NCI-H2171 (cell line): Measurements from ENCODE around the gene LIPC.

Experiments used
- DNase-seq: peaks from one replicate; lab custom pipeline; 2025; lab: John Stamatoyannopoulos, UW

The LIPC gene

DNA sequence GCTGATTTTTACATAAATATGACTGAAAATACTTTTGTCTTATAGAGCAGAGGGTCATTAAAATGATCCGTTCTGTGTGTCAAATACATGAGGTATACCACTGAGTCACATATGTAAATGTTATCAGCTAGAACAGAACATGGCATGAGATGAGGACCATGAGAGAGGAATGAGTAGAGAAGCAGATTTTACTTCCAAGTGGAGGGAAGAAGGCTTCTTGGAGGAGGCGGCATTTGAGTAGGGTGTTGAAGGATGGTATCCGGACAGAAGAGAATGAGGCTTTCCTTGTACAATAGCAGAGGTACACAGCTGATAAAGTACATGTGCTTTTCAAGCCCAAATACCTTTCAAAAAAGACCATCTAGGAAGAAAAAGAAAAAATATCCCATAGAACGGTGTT, 4.8 kb downstream of the LIPC start:
- no peak for DNase-seq

DNA sequence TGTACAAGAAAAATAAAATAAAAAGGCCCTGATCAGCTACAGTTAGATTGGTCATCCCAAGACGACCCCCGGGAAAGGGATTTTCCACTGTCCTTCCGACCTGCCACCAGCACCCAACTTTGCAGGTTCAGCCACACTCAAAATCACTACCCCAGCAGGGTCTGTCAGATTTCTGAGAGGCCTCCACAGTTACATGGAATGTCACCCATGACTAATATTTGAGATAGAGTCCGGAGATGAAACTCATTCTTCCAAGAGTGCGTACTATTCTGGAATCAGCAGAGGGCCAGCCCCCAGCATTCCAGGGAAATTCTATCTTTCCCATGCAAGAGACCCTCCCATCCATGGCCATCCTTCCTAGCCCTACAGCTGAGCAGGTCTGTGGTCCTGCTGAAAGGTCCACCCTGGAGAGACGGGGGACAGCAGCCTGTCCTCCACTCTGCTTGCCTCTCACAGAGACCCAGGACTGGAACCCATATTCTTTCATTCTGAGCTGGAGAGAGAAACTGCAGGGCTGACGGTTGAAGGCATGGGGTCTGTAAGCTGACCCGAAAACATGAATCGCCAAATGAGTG, 5.8 kb downstream of the LIPC start:
- no peak for DNase-seq

DNA sequence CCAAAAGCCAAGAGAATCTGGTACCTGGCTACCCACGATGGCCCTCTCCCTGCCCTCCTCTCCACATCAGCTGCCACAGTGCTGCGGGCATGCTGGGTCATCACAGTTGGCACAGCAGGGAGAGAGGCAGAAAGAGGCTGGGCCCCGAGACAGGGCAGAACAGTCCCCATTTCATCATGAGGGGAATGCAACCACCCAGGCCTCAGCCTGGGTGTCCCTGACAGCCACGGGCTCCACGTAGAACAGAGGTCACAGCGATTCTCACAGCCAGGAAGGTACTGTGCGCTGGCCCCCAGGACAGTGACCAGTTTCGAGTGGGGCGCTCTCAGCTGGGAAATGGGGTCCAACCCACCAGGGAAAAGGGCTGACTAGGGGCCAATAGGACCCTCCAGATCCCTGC, 6.3 kb downstream of the LIPC start:
- DNase-seq, result no peak

DNA sequence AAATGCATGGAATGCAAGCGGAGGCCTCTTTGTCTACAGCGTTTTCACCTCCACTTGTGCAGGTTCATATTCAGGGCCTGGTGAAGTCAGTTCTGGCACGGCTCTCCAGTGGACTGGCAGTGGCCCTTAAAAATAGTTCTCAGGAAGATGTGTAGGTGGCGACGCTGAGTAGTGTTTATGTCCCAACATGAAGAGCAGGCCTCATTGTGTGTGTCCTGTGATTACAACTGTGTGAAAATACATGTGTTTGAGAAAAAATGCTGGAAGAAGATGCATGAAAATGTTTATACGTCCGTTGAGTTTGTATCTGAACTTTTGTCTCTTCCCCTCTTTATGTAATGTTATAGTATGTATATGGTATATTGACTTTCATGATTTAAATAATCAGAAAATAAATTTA, 7.2 kb downstream of the LIPC start:
- no peak for DNase-seq

DNA sequence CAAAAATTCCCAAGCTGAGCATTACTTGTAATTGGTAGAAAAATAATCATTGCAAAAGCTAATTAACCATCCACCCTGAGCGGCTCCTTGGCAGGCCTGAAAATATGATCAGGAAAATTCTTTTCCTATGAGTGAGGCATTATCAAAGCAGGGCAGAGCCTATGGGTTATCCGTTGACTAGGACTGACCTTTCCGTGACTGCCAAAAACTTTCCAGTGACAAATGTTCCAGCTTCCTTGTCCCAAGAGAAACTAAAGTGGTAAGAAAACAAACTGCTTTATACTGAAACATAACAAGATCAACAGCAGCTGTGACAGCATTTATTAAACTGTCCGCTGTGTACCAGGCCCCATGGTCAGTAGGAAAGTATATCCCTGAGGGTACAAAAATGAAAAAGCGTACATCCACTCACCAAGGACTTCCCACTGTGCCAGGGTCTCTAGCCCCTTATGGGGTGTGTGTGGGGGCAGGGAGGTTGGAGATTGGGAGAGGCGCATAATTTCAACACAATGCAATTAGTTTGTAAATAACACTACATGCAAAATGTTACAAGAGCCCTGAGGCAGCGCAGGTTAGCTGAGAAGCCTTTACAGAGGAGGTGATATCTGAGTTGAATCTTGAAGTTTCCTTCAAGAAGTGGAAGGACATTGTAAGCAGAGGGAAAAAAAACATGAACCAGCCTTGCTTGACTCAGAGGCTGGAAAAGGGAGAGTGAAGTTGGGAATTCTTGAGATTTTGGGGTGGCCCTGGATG, 8.5 kb downstream of the LIPC start:
- DNase-seq, result no peak

DNA sequence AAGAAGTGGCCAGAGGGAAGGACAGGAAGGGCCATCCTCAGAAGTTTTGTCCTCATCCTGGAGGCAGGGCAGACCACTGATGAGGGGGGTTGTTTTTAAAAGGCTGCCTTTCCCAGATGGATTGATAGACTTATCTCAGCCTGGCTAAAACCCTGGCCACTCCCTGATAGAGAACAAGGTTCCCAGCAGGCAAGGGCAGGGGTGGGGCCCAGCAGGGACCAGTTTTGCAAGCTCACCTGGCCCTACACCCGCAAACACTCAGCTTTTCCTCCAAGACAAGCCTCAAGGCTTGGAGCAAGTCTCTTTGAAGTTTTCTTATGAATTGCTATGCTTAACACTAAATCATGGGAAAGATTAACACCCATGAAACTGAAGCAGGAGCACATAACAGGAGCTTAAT, 9.1 kb downstream of the LIPC start:
- no peak for DNase-seq

DNA sequence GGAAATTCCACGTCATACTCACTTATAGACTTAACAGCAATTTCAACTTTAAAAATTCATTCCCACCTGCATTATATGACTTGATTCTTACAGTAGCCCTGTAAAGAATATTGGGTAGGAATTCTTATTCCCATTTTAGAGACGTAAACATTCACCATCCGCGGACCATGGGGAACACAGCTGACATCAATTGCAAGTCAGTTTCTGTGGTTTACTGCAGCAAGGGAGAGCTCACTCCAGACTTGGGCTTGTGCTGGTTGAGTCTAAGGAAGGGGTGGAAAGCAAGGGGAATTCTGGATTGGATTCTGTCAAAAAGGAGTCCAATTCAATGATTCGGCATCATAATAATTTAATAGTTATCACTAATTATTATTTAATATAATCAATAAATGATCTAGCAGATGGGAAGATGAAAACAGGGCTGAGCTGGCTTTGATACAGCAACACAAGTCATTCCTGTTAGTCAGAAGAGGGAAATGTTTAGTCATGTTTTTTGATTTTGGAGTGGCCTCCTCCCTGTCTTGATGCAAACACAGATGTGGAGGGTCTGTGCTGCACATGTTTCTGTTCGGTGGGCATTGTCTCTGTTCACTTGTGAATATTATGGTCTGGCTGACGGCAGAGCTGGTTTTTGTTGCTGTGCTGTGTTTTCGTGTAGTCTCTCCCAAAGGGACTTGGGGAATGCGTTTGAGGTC, 9.7 kb downstream of the LIPC start:
- DNase-seq, result no peak

DNA sequence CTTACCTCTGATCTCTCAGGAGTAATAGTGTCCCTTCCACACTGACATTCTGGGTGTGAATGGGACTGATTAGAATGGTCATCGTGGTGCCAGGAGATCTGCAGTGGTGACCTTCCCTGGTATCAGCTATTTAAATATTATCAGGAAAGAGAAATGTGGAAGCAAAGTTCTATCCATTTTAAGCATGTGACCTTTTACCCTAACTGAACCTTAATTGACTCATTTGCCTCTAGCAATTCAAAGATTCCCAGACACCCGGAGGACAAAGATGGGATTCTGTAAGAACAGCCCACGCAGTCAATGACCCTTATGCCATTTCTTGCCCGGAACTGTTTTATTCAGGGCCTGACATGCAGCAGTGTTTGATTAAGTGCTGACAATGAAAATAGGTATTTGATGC, 10.3 kb downstream of the LIPC start:
- DNase-seq, result no peak

DNA sequence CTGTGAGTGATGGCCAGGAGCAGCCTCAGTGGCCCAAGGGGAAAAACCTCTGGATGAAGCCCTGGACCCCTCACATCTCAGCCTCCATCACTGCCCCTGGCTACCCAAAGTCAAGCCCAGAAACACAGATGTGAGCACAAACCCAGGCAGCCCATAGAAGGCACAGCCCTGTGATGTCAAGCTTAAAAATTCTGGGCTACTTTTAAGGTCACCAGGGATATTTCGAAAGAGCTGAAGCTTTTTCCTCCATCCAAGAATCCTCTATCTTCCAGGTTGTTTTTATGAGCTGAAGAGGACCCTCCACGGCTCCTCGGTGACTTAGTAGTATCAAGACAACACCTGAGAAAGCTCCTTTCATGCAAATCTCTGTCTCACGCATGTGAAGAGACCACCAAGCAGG, 11.5 kb downstream of the LIPC start:
- DNase-seq, result no peak

DNA sequence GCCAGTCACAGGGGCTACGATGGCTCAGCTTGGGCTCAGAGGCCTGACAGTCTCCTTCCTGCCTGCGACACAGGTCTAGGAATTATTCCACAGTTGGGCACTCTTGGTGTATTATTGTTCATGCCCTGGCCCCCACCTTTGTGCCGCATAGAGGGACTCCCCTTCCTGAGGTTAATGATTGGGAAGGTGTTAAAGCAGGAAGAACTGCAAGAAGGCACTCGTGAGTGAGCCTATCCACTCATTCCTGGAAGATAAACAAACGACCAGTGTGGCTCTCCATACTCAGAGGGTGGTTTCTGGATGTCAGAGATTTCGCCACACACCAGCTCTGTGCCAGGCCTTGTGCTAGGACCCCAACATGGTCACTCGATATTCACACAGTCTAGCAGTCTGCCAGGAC, 12.3 kb downstream of the LIPC start:
- no peak for DNase-seq

DNA sequence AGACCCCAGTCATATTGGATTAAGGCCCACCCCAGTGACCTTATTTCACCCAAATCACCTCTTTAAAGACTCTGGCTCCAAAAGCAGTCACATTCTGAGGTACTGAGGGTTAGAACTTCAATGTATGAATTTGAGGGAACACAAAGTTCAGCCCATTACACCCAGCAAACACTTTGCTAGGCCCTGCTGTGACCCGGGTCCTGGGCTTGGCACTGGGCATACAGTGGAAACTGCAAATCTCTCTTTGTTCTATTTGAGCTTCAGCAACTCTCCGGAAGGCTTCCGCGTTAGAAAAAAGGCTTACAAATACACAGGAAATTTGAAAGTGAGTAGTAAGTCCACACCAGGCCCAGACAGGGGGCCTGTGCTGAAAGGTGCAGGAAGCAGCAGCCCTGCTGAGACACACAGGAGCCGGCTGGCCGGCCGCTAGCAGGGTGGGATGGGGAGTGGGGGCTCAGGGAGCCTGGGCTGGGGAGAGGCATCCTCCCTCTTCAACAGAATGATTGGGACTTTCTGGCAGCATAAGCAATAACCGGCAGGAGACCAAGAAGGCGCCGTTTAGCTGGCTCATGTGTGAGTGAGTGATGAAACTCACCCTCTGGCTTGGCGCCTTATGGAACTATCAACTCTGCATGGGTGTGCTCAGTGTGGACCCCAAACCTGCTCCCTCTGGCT, 13.0 kb downstream of the LIPC start:
- DNase-seq, result no peak

DNA sequence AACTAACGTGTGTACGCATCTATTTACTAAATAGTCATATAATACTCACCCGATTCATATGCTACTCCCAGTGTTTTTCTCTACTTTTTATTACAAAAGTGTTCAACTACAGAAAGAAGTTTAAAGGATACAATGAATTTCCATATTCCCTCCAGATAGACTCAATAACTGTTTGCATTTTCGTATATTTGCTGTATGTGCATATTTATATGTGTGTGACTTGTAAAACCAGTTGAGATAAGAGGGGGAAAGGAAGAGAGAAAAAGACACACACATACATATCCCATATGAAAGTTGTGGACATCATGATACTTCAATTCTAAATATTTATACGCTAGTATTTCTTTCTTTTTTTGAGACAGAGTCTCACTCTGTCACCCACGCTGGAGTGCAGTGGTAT, 14.1 kb downstream of the LIPC start:
- no peak for DNase-seq

DNA sequence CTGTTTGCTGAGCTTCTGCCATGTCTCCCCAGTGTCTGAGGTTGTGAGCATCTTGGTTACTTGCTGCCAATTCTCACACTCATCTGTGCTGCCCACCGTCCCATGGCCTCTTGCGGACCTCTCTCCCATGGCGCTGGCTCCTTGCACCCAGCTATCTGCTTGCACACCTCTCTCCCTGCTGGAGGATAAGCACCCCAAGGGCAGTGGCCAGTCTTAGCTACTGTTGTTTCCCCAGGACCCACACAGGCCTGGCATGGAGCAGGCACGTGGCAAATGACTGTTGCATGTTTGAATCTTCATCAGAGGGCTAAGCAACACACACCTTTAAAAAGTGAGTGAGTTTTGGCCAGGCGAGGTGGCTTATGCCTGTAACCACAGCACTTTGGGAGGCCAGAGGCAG, 14.7 kb downstream of the LIPC start:
- DNase-seq, result no peak

DNA sequence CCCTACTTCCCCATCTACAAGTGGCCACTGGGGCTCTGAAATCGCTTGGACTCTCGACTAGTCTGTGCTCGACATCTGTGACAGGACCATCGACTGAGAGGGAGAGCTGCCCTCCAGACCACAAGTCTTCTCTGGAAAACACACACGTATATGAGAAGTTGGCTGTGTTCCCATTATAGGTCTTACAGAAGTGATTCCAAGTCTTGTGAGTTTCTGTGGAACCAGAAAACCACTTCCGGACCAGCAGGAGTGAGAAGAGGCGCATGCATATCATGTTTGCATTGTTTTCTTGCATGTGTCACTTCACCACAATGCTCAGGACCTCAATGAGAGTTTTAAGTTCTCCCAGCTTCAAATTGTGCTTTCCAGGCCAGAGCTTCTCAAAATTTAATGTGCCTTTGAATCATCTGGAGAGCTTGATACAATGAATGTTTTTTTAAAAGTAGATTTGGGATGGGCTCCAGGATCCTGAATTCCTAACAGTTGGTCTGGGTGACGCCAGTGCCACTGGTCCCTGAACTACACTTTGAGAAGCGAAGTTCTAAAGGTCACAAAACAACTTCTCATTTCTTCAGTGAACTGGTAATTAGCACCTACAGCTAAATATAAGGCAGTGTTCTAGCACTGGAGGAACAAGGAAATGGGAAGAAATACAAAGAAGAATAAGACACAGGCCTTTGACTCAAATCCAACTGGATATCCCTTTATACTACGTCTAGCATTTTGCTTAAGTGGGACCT, 15.7 kb downstream of the LIPC start:
- DNase-seq, result no peak

DNA sequence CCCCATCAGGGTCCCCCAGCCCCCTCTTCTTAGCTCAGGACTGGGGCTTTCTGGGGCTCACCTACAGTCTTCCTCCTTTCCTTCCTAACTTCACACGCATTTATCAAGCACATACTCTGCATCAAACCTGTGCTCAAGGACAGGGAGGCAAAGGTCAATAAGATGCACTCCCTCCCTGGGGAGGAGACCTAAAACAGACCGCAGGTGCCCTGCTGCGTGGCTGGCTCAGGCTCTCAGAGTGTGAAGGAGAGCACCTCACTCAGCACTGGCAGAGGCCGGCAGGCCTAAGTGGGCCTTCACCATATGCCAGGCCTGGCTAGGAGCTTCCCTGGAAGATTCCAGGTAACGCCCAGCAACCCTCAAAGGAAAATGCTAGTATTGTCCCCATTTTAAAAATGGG, 16.5 kb downstream of the LIPC start:
- DNase-seq, result no peak

DNA sequence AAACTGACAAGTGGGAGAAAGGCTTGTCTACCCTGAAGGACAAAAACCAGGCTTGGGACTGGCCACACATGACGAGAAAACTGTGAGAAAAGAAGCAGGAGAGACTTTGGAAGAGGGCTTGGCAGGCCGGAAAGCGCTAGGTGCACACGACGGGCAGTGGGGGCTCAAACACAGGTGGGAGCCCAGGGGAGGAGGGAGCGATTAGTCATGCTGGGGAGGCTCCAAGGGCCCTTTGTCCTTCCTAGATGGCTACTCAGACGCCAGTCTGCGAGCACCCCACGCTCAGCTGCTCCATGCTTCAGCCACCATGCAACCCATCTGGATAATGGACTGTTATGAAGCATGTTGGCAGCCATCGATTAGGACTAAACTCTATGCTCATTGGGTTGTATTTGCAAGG, 17.1 kb downstream of the LIPC start:
- DNase-seq, result no peak

DNA sequence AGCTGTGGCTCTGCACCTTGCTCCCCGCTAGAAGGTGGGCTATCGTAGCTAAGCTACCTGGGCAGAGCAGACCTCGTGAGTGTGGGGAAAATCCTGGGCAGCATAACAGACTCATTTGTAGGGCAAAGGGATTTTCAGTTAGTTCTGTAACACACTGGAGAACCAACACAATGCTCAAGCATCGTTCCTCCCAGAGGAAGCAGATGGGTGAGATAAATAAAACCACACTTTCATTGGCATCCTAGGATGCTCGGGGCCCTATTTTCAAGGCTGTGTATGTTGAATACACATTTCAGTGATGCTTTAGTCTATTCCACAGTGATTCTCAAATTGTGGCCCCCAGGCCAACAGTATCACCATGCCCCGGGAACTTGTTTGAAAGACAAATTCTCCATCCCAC, 20.0 kb downstream of the LIPC start:
- no peak for DNase-seq

DNA sequence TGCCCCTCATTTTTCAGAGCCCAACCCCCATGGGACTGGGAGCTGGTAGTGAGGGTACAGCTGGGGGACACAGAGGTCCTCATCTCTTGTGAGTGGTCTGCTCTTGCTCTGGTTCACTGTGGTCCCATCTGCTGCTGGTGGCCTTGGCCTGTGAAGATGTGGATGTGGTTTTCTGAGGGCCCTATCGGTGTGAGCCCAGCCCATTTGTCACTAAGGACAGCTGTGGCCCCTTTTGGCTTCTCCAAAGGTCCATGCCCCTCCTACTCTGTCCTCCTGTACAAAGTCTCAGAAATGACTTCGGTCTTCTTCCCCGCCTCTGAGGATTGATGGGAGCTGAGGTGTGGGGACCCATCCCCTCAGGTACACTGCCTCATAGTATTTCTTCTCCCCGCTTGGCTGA, 21.0 kb downstream of the LIPC start:
- DNase-seq, result no peak

DNA sequence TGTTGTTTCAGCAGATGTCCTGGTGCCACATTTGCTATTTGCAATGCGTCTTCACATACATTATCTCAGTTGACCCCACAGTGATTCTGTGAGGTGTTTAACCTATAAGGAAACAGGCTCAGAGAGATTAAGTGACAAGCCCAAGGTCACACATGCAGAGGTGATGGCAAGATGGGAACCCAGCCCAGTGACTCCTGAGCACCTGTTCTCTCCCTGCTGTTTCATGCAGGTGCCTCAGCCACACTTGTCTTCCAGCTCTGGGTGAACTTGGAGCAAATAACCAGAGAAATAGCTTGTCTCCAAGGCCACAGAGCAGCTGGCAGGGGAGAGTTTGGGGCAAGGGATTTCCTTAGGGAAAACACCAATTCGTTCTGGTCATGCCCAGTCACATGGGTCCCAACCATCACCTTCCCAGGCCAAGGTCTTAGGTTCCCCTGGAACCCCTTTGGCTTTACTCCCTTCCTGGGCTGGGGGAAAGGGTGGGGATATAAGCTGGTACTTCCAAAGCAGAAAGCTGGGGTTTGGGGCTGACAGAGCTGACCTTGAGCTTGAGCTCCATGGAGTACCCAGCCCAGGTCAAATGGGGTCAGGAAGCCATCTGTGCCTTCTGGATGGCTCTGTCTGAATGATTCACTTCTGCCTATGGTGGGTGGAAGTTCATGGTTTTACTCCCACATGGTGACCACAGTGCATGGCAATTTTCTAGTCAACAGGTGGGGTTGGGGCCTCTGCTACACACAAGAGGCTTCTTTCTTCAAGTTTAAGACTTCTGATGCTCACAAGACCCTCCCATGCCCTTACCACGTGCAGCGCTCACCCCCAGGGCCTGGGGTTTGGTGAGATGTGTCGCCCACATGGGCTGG, 22.4 kb downstream of the LIPC start:
- no peak for DNase-seq

DNA sequence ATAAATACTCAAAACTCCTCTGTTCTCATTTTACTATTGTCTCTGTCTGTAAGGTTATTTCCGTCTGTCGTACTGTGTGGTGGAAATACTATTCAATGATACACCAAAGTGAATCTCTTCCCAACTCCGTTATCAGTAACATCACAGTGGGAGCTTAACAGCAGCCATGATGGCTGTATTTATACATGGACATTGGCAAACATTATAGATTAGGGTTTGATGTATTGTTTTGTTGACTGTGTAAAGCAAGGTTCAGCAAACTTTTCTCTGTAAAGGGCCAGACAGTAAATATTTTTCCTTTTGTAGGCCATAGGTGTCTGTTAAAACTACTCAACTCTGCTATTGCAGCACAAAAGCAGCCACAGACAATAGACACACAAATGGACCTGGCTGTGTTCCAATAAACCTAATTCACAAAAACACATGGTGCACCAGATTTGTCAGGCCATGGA, 23.2 kb downstream of the LIPC start:
- peak; percentile 19 for DNase-seq

DNA sequence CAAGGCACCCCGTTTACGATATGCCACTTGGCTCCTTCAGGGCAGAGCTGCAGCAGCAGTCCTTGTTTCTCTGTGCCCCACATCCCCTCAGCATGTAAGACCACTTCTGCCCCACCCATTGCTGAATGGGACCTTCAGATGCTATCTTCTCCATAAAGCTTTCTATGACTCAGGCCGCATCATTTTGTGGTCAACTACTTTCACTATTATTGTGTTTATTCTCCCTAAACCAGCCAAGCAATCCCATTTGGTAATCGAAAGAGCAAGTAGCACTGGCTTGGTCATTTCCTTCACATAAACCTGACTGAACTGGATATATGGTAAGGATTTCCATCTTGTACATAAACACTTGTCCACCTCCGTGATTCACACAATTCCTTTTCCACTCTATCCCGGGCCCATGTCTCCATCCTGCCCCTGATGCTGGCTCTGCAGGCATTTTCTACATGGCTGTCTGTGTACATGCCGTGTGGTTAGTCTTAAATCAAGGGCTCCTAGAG, 25.7 kb downstream of the LIPC start:
- DNase-seq, result no peak
